CD4-positive, alpha-beta T cell treated with Interleukin-1 beta for 1 hour (primary cell): ENCODE results near the gene BPGM.
"Not testable (repeated sequence)": the region's sequence is repeated elsewhere in the genome, so short reads cannot be mapped to it uniquely, and the experiment has no call there.

Experiments used
- DNase-seq, 2 donors: peaks; one replicate each; pipeline ENCODE4 v3.0.0-alpha.2; 2020 to 2022

Gene BPGM

GRCh38 chr7:134632937-134633540, 13.6 kb upstream of the BPGM start:
- peak; percentile 24 to 70 for DNase-seq

GRCh38 chr7:134636008-134636449, 10.6 kb upstream of the BPGM start:
- DNase-seq = peak in 1 of 2 donors; percentile 12

GRCh38 chr7:134637441-134637840, 9.2 kb upstream of the BPGM start:
- no peak for DNase-seq

- no peak for DNase-seq
Measured at GRCh38 chr7:134637934-134638719, 8.5 kb upstream of the BPGM start.

GRCh38 chr7:134639061-134639460, 7.6 kb upstream of the BPGM start:
- no peak for DNase-seq

GRCh38 chr7:134639683-134640279, 6.9 kb upstream of the BPGM start:
- DNase-seq = no peak

GRCh38 chr7:134640842-134641715, 5.6 kb upstream of the BPGM start:
- DNase-seq = peak in 1 of 2 donors; percentile 26

GRCh38 chr7:134641981-134642380, 4.7 kb upstream of the BPGM start:
- DNase-seq = not testable (repeated sequence)

GRCh38 chr7:134643131-134643530, 3.5 kb upstream of the BPGM start:
- DNase-seq = no peak

- no peak for DNase-seq
Measured at GRCh38 chr7:134645478-134645877, 1.2 kb upstream of the BPGM start.

- DNase-seq = peak in 1 of 2 donors; percentile 39
Measured at GRCh38 chr7:134645935-134646334, 718 bp upstream of the BPGM start.

- DNase-seq = no peak
Measured at GRCh38 chr7:134648456-134648855, 1.8 kb downstream of the BPGM start.

- DNase-seq = no peak
Measured at GRCh38 chr7:134649226-134649775, 2.6 kb downstream of the BPGM start.

- DNase-seq = no peak
Measured at GRCh38 chr7:134651991-134652390, 5.3 kb downstream of the BPGM start.

- DNase-seq = no peak
Measured at GRCh38 chr7:134654104-134654775, 7.6 kb downstream of the BPGM start.

GRCh38 chr7:134657526-134657925, 10.9 kb downstream of the BPGM start:
- no peak for DNase-seq

- no peak for DNase-seq
Measured at GRCh38 chr7:134660242-134660785, 13.7 kb downstream of the BPGM start.

- DNase-seq = no peak
Measured at GRCh38 chr7:134660961-134661376, 14.3 kb downstream of the BPGM start.

- no peak for DNase-seq
Measured at GRCh38 chr7:134662166-134662870, 15.7 kb downstream of the BPGM start.

- DNase-seq = no peak
Measured at GRCh38 chr7:134662871-134663205, 16.2 kb downstream of the BPGM start.

GRCh38 chr7:134665045-134665444, 18.4 kb downstream of the BPGM start:
- not testable (repeated sequence) for DNase-seq
